H9 (cell line): ENCODE results near the gene EGR4. TPM values are rescaled to one million over a fixed set of nuclear protein-coding genes. Genes with fewer than 3 reads are reported as not detected.

Experiments
- DNase-seq: peaks from one replicate; pipeline ENCODE4 v3.0.0-alpha.2; 2017
- H2AFZ ChIP-seq: one replicate; pipeline ENCODE4 v1.6.1; 2013; ENCODE audit warnings: mild to moderate bottlenecking, low read length, control low read depth, moderate library complexity
- H2AK5ac ChIP-seq: 2 replicates; pipeline ENCODE4 v1.6.1; 2013; ENCODE audit warnings: low read length, control low read depth, mixed read lengths; ENCODE audit not compliant: insufficient read length
- H2BK120ac ChIP-seq: one replicate; pipeline ENCODE4 v1.6.1; 2013; ENCODE audit warnings: low read depth, mild to moderate bottlenecking, low read length, control low read depth, inconsistent platforms; ENCODE audit not compliant: poor library complexity, severe bottlenecking
- H2BK12ac ChIP-seq: 2 replicates; pipeline ENCODE4 v1.6.1; 2013; ENCODE audit warnings: low read length, control low read depth, mixed read lengths, low read depth; ENCODE audit not compliant: insufficient read length
- H2BK15ac ChIP-seq: 2 replicates; pipeline ENCODE4 v1.6.1; 2013; ENCODE audit warnings: low read depth, low read length, control low read depth
- H2BK20ac ChIP-seq: one replicate; pipeline ENCODE4 v1.6.1; 2013; ENCODE audit warnings: low read depth, mild to moderate bottlenecking, low read length, control low read depth, inconsistent platforms; ENCODE audit not compliant: poor library complexity, severe bottlenecking
- H2BK5ac ChIP-seq: 2 replicates; pipeline ENCODE4 v1.6.1; 2013; ENCODE audit warnings: low read length, control low read depth, mixed read lengths; ENCODE audit not compliant: insufficient read length
- H3K14ac ChIP-seq: 2 replicates; pipeline ENCODE4 v1.6.1; 2013; ENCODE audit warnings: low read length, control low read depth; ENCODE audit not compliant: insufficient read depth
- H3K18ac ChIP-seq: 2 replicates; pipeline ENCODE4 v1.6.1; 2013; ENCODE audit warnings: low read depth, mild to moderate bottlenecking, mixed read lengths, low read length, control low read depth; ENCODE audit not compliant: insufficient read length
- H3K23ac ChIP-seq: 2 replicates; pipeline ENCODE4 v1.6.1; 2013; ENCODE audit warnings: low read length, control low read depth, mixed read lengths, low read depth; ENCODE audit not compliant: insufficient read length
- H3K23me2 ChIP-seq: 2 replicates; pipeline ENCODE4 v1.6.1; 2013; ENCODE audit warnings: low read depth, mild to moderate bottlenecking, mixed read lengths, low read length, control low read depth; ENCODE audit not compliant: insufficient read length, poor library complexity, severe bottlenecking
- H3K27ac ChIP-seq: 2 replicates; pipeline ENCODE4 v1.5.1; 2013; ENCODE audit warnings: low read length, control low read depth, mixed read lengths, low read depth; ENCODE audit not compliant: insufficient read length
- H3K27me3 ChIP-seq: 2 replicates; pipeline ENCODE4 v1.6.1; 2013; ENCODE audit warnings: low read length, control low read depth, inconsistent platforms; ENCODE audit not compliant: insufficient read depth
- H3K4ac ChIP-seq: 2 replicates; pipeline ENCODE4 v1.6.1; 2013; ENCODE audit warnings: low read depth, mild to moderate bottlenecking, control low read depth, inconsistent platforms, low read length, moderate library complexity
- H3K4me1 ChIP-seq: 2 replicates; pipeline ENCODE4 v1.6.1; 2013; ENCODE audit warnings: low read length, control low read depth, inconsistent platforms; ENCODE audit not compliant: insufficient read depth
- H3K4me2 ChIP-seq: 2 replicates; pipeline ENCODE4 v1.6.1; 2013; ENCODE audit warnings: low read length, control low read depth, mixed read lengths; ENCODE audit not compliant: insufficient read length, insufficient read depth
- H3K56ac ChIP-seq: 2 replicates; pipeline ENCODE4 v1.6.1; 2013; ENCODE audit warnings: low read depth, mild to moderate bottlenecking, mixed read lengths, low read length, control low read depth; ENCODE audit not compliant: insufficient read length
- H3K79me1 ChIP-seq: 2 replicates; pipeline ENCODE4 v1.6.1; 2013; ENCODE audit warnings: low read depth, mild to moderate bottlenecking, moderate library complexity, low read length, control low read depth, inconsistent platforms; ENCODE audit not compliant: insufficient read depth, poor library complexity, severe bottlenecking
- H3K79me2 ChIP-seq: 2 replicates; pipeline ENCODE4 v1.6.1; 2013; ENCODE audit warnings: low read length, control low read depth, inconsistent platforms; ENCODE audit not compliant: insufficient read depth
- H3K9ac ChIP-seq: 2 replicates; pipeline ENCODE4 v1.6.1; 2013; ENCODE audit warnings: low read length, control low read depth, mixed read lengths; ENCODE audit not compliant: insufficient read length; ENCODE audit errors: extremely low read depth
- H3K9me3 ChIP-seq: one replicate; pipeline ENCODE4 v1.6.1; 2013; ENCODE audit warnings: low read depth, low read length, inconsistent platforms; ENCODE audit not compliant: control insufficient read depth
- H3T11ph ChIP-seq: one replicate; pipeline ENCODE4 v1.6.1; 2013; ENCODE audit warnings: mild to moderate bottlenecking, low read length, control low read depth, inconsistent platforms
- H4K20me1 ChIP-seq: one replicate; pipeline ENCODE4 v1.6.1; 2013; ENCODE audit not compliant: control insufficient read depth, insufficient read length, insufficient read depth
- H4K5ac ChIP-seq: 2 replicates; pipeline ENCODE4 v1.6.1; 2013; ENCODE audit warnings: low read depth, mild to moderate bottlenecking, mixed read lengths, low read length, control low read depth; ENCODE audit not compliant: insufficient read length
- H4K8ac ChIP-seq: replicated peaks from 2 replicates; pipeline ENCODE4 v1.6.1; 2013; ENCODE audit warnings: low read length, control low read depth, mixed read lengths, low read depth; ENCODE audit not compliant: insufficient read length
- H4K91ac ChIP-seq: 2 replicates; pipeline ENCODE4 v1.6.1; 2013; ENCODE audit warnings: low read depth, mild to moderate bottlenecking, moderate library complexity, mixed read lengths, low read length, control low read depth; ENCODE audit not compliant: insufficient read length
- H3K27ac Mint-ChIP-seq, 3 experiments: 2 replicates in 2 of 3; 3 replicates in 1 of 3; pipeline ENCODE4 v1.8.0; 2020 to 2021; ENCODE audit warnings: mixed read lengths in 3 of 3, mild to moderate bottlenecking in 1 of 3, moderate library complexity in 1 of 3
- H3K27me3 Mint-ChIP-seq: 2 replicates; pipeline ENCODE4 v1.8.0; 2021; ENCODE audit warnings: low read depth, mild to moderate bottlenecking, moderate library complexity, mixed read lengths
- H3K36me3 Mint-ChIP-seq, 3 experiments: 2 replicates in 2 of 3; 3 replicates in 1 of 3; pipeline ENCODE4 v1.8.0; 2020 to 2021; ENCODE audit warnings: low read depth in 3 of 3, mixed read lengths in 3 of 3; ENCODE audit not compliant: insufficient read depth in 1 of 3
- H3K4me1 Mint-ChIP-seq, 2 experiments: 2 replicates each; pipeline ENCODE4 v1.8.0; 2020; ENCODE audit warnings: mixed read lengths in 2 of 2
- H3K4me3 Mint-ChIP-seq, 2 experiments: 2 replicates in 1 of 2; 3 replicates in 1 of 2; pipeline ENCODE4 v1.8.0; 2020 to 2021; ENCODE audit warnings: mild to moderate bottlenecking in 2 of 2, mixed read lengths in 2 of 2, moderate library complexity in 1 of 2
- H3K9me3 Mint-ChIP-seq, 2 experiments: 2 replicates in 1 of 2; 3 replicates in 1 of 2; pipeline ENCODE4 v1.8.0; 2020; ENCODE audit warnings: mild to moderate bottlenecking in 2 of 2, mixed read lengths in 2 of 2, moderate library complexity in 1 of 2
- CTCF ChIP-seq: fragments of 200-600 bp; sonication (generic); conservative IDR thresholded peaks from 3 replicates; pipeline ENCODE4 v1.8.0; 2021; ENCODE audit warnings: antibody characterized with exemption, mild to moderate bottlenecking
- WGBS: extraction: QIAGEN DNeasy Blood & Tissue Kit; methylation state at CpG from one replicate; pipeline ENCODE4 v1.1.7; 2013; ENCODE audit warnings: missing lambda C conversion rate, low lambda C conversion rate, mixed read lengths; ENCODE audit not compliant: insufficient read length; ENCODE audit errors: extremely low coverage; 5-methylcytosine and 5-hydroxymethylcytosine counted together
- total RNA-seq: library from RNA; stranded (reverse); gene quantifications from 2 replicates; pipeline ENCODE4 v1.2.1, GENCODE V29; 2021

The EGR4 gene
- total RNA-seq, 1 experiment from 2014 or later = 0.85 TPM

- Histone ChIP-seq H3K18ac (no peak overlapping the region), H4K20me1 (no peaks in the 10 kb centered on the region), H2BK5ac (no peak overlapping the region), H4K91ac (no peak overlapping the region), H3K9ac (no peak overlapping the region), H2AFZ (no peak overlapping the region), H2BK120ac (no peak overlapping the region), H3K4me2 (no peak overlapping the region), H3K27me3 (no peaks in the 10 kb centered on the region), H2BK20ac (no peak overlapping the region), H3K4me1 (no peaks in the 10 kb centered on the region), H3K9me3 (no peaks in the 10 kb centered on the region), H3K79me1 (no peaks in the 10 kb centered on the region), H3K56ac (no peak overlapping the region), H3K23ac (no peak overlapping the region), H4K8ac (no peak overlapping the region), H3K14ac (no peak overlapping the region), H3T11ph (no peak overlapping the region), H3K23me2 (no peaks in the 10 kb centered on the region), H2AK5ac (no peak overlapping the region), H2BK15ac (no peak overlapping the region), H3K27ac (no peak overlapping the region), H3K4ac (no peak overlapping the region), H2BK12ac (no peak overlapping the region), H3K79me2 (no peaks in the 10 kb centered on the region), H4K5ac (no peak overlapping the region)
- no peak overlapping the region for H3K4me3 Mint-ChIP-seq
- no peaks in the 10 kb centered on the region; a peak in 1 of 5 replicates for H3K9me3 Mint-ChIP-seq
- H3K27ac Mint-ChIP-seq = no peak overlapping the region
- DNase-seq = no peak
- no CpG with 5 or more reads among the region's 7 CpGs for WGBS
- no peak for TF ChIP-seq CTCF
- no peaks in the 10 kb centered on the region for H3K27me3 Mint-ChIP-seq
- peaks cover 10 to 16% of the 10 kb centered on the region in 2 experiments for H3K4me1 Mint-ChIP-seq
- peaks cover 37 to 61% (median 45%) of the 10 kb centered on the region in 3 experiments for H3K36me3 Mint-ChIP-seq
Measured at GRCh38 chr2:73254343-73255006, 38.9 kb downstream of the EGR4 start.
